ENCODE results near the gene PDCL3.

The PDCL3 gene

GRCh38 chr2:100562613-100563406 lies at the start of gene PDCL3:
PDCL3 (plus strand) TSS chr2:100562993; CDS start chr2:100563068, 75 bp downstream.
- DNase-seq (ENCODE audit: low read depth, low spot score) = peak; percentile 100
- in situ Hi-C loops (cut with HindIII; ENCODE audit: low sequenced_read_pairs) = no loop called here
- H3K4me3 ChIP-seq (ENCODE audit: low read depth, low read length) = peak within 1 kb of the TSS; percentile 89
- peak; percentile 19 for TF ChIP-seq CTCF (IDR thresholded peaks at IDR 0.05; ENCODE audit: low read depth, low read length)

- TF ChIP-seq CTCF (IDR thresholded peaks at IDR 0.05; ENCODE audit: low read depth, low read length) = no peak
- DNase-seq (ENCODE audit: low read depth, low spot score) = no peak
- in situ Hi-C loops (cut with HindIII; ENCODE audit: low sequenced_read_pairs) = no loop called here
- no peak overlapping the region for H3K4me3 ChIP-seq (ENCODE audit: low read depth, low read length)
Measured at GRCh38 chr2:100513650-100514049, 49.1 kb upstream of the PDCL3 start.

- H3K4me3 ChIP-seq (ENCODE audit: low read depth, low read length) = no peak overlapping the region
- in situ Hi-C loops (cut with HindIII; ENCODE audit: low sequenced_read_pairs) = no loop called here
- no peak for TF ChIP-seq CTCF (IDR thresholded peaks at IDR 0.05; ENCODE audit: low read depth, low read length)
- no peak for DNase-seq (ENCODE audit: low read depth, low spot score)
Measured at GRCh38 chr2:100517556-100517955, 45.2 kb upstream of the PDCL3 start.

GRCh38 chr2:100518801-100519200 lies 44.0 kb upstream of the PDCL3 start:
- in situ Hi-C loops (cut with HindIII; ENCODE audit: low sequenced_read_pairs) = no loop called here
- H3K4me3 ChIP-seq (ENCODE audit: low read depth, low read length) = no peak overlapping the region
- TF ChIP-seq CTCF (IDR thresholded peaks at IDR 0.05; ENCODE audit: low read depth, low read length) = no peak
- no peak for DNase-seq (ENCODE audit: low read depth, low spot score)

GRCh38 chr2:100520224-100520623 lies 42.6 kb upstream of the PDCL3 start:
- no peak overlapping the region for H3K4me3 ChIP-seq (ENCODE audit: low read depth, low read length)
- TF ChIP-seq CTCF (IDR thresholded peaks at IDR 0.05; ENCODE audit: low read depth, low read length) = no peak
- DNase-seq (ENCODE audit: low read depth, low spot score) = no peak
- in situ Hi-C loops (cut with HindIII; ENCODE audit: low sequenced_read_pairs) = no loop called here

GRCh38 chr2:100522430-100522829 lies 40.4 kb upstream of the PDCL3 start:
- in situ Hi-C loops (cut with HindIII; ENCODE audit: low sequenced_read_pairs) = no loop called here
- TF ChIP-seq CTCF (IDR thresholded peaks at IDR 0.05; ENCODE audit: low read depth, low read length) = no peak
- no peak overlapping the region for H3K4me3 ChIP-seq (ENCODE audit: low read depth, low read length)
- no peak for DNase-seq (ENCODE audit: low read depth, low spot score)
